GM11168 (cell line): Measurements from ENCODE around the gene RGS5.

ENCODE experiments used
- in situ Hi-C: fragments of 300-500 bp; cut with MboI; formaldehyde crosslinking; loops from one replicate; pipeline ENCODE4 v1.12.0; 2022; ENCODE audit warnings: low sequenced_read_pairs; ENCODE audit not compliant: unreplicated experiment

RGS5 gene

DNA sequence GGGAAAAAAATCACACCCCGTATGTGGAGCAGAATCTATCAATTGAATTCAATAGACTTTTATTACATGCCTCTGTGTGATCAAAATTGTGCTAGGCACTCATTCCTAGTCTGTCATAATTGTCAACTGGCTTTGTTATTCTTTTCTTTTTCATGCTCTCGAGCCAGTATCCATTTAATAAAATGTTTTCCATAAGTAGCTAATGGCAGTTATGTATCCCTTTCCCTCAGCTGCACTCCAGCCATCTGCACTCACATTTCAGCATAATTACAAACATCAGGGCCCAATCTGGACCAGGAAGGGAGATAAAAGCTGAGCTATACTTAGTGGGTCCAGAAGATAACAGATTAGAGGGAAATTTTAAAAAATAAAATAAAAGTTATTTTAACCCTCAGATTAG is 15.9 kb downstream of the RGS5 start:
- in situ Hi-C loops, result no loop called here

GRCh38 chr1:163182330-163182949 is 20.3 kb downstream of the RGS5 start:
- in situ Hi-C loops, result no loop called here

- in situ Hi-C loops, result no loop called here
These were observed 24.1 kb downstream of the RGS5 start for GRCh38 chr1:163178628-163179027.

DNA sequence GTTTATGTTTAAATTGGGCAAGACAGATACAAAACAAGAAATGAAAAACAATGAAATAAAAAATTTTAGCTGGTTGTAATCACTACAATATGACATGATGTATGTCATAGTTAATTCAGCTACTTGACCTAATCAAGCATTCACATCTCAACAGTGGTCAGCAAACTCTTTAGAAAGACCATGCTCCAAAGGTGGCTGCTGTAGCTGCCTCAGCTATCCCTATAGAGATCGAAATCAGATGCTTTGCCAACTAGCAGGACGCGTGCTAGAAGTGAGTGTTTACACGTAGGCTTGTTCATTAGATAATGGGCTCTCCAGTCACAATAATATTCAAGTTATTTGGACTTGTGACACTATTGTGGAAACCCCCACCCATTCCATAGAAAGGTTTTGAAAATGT is 25.9 kb downstream of the RGS5 start:
- in situ Hi-C loops, result no loop called here

- in situ Hi-C loops, result no loop called here
These were observed 27.9 kb downstream of the RGS5 start for GRCh38 chr1:163174524-163175437.

DNA sequence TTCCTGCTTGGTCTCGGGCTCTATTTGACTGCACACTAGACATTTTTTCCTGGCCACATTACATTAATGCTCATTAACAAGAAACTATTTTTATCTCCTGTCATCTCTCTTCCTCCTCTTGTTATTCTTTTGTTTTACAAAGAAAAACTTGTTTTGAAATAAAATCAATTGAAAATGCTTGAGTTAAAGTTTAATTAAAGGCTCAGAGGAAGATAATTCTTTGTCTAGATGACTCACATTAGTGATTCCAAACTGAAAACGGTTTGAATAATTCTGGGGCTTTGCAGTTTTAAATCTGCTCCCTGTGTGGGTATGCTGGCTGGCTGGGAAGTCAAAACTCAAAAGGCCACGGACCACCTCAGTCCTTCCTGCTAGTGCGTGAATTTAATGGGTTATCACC is 29.6 kb downstream of the RGS5 start:
- in situ Hi-C loops, result no loop called here

DNA sequence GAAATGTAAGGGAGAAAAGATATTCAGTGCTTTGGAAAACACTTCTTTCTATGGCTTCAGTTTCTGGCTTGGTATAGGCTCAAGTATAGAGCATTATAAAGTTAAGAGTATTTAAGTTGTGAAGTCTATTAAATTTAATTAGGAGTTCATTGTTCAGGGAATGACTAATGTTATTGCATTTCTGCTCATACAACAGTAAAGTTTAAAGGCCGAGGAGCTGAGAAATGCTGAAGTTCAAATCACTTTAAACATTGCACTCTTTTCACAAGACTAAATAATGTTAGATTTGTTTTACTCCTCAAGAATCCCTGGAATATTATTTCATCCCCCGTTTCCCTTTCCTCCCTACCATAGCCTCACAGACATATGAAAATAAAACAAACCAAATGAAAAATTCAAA is 30.1 kb downstream of the RGS5 start:
- in situ Hi-C loops, result no loop called here

DNA sequence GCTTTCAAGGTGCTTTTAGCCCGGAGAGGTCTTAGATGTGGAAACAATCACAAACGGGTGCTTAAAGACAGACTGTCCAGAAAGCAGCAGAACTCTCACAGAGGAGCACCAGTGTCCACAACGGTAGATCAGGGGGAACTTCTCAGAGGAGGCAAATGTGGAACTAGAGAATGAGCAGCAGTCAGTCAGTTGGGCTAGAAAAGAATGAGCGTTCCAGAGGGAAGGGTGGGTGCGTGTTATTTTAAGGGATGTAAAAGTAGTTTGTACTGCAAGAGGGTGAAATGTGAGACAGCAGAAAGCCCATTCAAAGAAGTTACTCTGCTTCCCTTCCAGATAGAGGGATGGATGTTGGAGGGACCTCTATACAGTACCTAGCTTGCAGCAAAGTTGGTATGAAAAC is 30.9 kb downstream of the RGS5 start:
- in situ Hi-C loops, result no loop called here

- in situ Hi-C loops, result no loop called here
These were observed 31.6 kb downstream of the RGS5 start for GRCh38 chr1:163170975-163171676.

DNA sequence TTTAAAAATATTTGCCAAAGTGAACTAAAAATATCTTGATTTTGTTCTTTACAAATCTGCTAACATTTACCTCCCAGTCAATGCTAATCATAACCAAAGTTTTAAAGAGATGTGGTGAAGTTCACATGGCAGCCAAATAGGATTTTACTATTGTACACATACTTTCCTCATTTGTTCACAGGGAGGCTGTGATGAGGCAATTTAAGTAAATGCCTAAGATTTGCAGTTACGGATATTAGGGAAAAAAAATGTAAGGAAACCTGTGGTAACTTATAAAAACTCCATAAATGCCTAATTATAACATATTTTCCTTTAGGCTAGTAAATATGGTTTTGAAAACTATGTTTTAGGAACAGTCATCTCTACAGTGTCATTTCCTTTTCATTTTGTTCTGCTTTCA is 32.4 kb downstream of the RGS5 start:
- in situ Hi-C loops, result no loop called here

- in situ Hi-C loops, result no loop called here
These were observed 33.2 kb downstream of the RGS5 start for GRCh38 chr1:163169553-163169952.

GRCh38 chr1:163168053-163168452 is 34.7 kb downstream of the RGS5 start:
- in situ Hi-C loops, result no loop called here

DNA sequence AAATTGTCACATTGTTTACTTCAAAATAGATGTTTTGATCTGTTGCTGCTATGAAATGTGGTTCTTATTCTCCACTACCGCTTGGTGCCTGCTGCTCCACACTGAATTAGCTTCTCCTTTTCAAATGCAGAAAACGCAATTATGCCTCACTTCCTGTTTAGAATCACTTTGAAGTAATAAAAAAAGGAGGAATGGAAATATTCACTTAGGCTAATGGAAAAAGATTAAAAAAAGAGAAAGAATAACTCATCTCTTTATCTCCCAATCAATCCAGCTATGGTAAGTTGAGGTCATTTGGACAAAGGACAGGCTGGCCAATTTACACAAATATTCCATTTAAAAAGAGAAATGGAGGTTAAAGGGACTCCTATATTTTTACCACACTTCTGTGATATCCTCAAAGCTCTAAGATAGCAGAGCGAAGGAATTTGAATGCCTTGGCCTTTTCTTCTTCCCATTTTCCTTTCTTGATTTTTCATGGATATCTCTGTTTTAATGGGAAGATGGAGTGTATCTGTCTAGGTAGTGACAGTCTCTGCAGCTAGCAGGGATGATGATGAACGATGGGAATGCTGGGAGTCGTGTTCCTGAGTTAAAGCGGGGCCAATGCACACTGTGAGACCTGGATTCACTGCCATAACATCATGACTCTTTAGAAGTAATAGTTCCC is 35.7 kb downstream of the RGS5 start:
- in situ Hi-C loops, result no loop called here

- in situ Hi-C loops, result no loop called here
These were observed 37.6 kb downstream of the RGS5 start for GRCh38 chr1:163165119-163165518.

GRCh38 chr1:163163881-163164582 is 38.7 kb downstream of the RGS5 start:
- in situ Hi-C loops, result loop anchor here (5.0 kb wide), 1 partner anchor 307 kb away; no protein-coding TSS in a partner anchor

GRCh38 chr1:163163163-163163562 is 39.6 kb downstream of the RGS5 start:
- in situ Hi-C loops, result loop anchor here (5.0 kb wide), 1 partner anchor 306 kb away; no protein-coding TSS in a partner anchor

DNA sequence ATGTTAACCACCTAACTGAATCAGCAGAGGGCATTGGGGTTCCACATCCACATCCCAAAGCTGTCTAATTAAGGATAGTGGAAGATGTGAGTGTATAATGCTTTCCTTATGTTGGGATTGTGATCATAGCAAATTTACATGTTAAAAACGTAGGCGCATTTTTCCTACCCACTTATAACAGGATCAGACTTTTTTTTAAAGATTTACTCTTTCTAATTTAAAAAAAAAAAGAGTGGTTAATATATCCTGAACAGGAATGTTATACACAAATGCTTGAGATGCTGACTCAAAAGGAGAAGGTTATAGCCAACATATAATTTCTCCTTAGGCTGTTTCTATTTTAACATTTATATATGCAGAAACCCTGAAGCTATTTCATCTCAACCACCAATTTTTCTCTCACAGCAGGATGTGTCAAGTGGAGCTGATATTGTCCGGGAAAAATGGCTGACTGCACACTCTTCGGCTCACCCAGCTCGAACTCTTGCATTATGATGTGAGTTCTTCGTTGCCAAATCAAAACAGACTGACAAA is 40.3 kb downstream of the RGS5 start:
- in situ Hi-C loops, result loop anchor here (5.0 kb wide), 1 partner anchor 305 kb away; no protein-coding TSS in a partner anchor

GRCh38 chr1:163161841-163162240 is 40.9 kb downstream of the RGS5 start:
- in situ Hi-C loops, result loop anchor here (5.0 kb wide), 1 partner anchor 305 kb away; no protein-coding TSS in a partner anchor

DNA sequence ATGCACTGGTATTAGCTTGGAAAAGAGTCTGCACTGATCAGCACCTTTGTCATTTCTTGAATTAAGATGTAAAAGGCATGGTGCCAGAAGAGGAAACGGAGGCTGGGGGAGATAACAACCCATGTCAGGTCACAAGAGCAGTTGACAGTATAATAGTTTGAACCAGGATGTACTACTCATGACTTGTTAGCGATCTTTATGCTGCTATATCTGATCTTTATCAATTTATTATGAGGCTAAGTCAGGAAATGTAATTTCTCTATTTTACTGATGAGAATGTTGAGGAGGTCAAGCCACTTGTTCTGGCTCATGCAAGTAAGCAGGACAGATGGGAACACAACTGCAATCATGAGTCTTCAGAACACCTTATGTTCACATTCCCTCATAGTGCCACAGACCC is 41.4 kb downstream of the RGS5 start:
- in situ Hi-C loops, result loop anchor here (5.0 kb wide), 1 partner anchor 304 kb away; no protein-coding TSS in a partner anchor
